Measurements from ENCODE around the gene CLIP2.

CLIP2 gene

DNA sequence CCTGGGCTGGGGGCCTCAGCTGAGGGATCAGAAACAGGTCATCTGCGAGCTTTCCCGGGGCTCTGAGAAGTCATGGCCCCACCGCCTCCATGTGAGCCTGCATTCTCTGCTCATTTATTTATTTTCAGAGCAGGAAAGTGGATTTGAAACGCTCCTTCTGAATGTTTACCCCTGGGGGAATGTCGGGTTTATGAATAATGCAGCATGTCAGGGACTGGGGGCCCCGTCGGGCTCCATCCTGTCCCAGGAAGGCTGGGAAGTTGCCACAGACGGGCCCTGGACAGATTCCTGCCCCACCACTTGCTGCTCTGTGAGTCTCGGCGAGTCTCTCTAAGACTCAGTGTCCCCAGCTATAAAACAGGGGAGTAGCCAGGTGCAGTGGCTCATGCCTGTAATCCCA, 152.6 kb downstream of the CLIP2 start:
- no peak for DNase-seq (ENCODE audit: extremely low read depth, insufficient read length)
- no peak for TF ChIP-seq CTCF (IDR thresholded peaks at IDR 0.05; ENCODE audit: insufficient read depth, low read length, poor library complexity, severe bottlenecking)
- no peak overlapping the region for H3K4me3 ChIP-seq (replicated peaks; ENCODE audit: low read depth, low read length)
- no peaks in the 10 kb centered on the region for H3K36me3 ChIP-seq (ENCODE audit: control insufficient read depth, insufficient read depth, low read length)
- H3K27me3 ChIP-seq (replicated peaks; ENCODE audit: control insufficient read depth, insufficient read depth, low read length) = no peaks in the 10 kb centered on the region

- Histone ChIP-seq H3K4me3 (replicated peaks; ENCODE audit: low read depth, low read length) (no peak overlapping the region), H3K27me3 (replicated peaks; ENCODE audit: control insufficient read depth, insufficient read depth, low read length) (no peaks in the 10 kb centered on the region), H3K36me3 (ENCODE audit: control insufficient read depth, insufficient read depth, low read length) (no peaks in the 10 kb centered on the region)
- no peak for TF ChIP-seq CTCF (IDR thresholded peaks at IDR 0.05; ENCODE audit: insufficient read depth, low read length, poor library complexity, severe bottlenecking)
- DNase-seq (ENCODE audit: extremely low read depth, insufficient read length) = no peak
Observed at GRCh38 chr7:74443543-74444247, 154.5 kb downstream of the CLIP2 start.

GRCh38 chr7:74449144-74449543, 159.9 kb downstream of the CLIP2 start:
- H3K36me3 ChIP-seq (ENCODE audit: control insufficient read depth, insufficient read depth, low read length) = no peaks in the 10 kb centered on the region
- no peaks in the 10 kb centered on the region; the same call in 1 of the 2 replicates for H3K27me3 ChIP-seq (replicated peaks; ENCODE audit: control insufficient read depth, insufficient read depth, low read length)
- no peak for TF ChIP-seq CTCF (IDR thresholded peaks at IDR 0.05; ENCODE audit: insufficient read depth, low read length, poor library complexity, severe bottlenecking)
- no peak overlapping the region for H3K4me3 ChIP-seq (replicated peaks; ENCODE audit: low read depth, low read length)
- no peak for DNase-seq (ENCODE audit: extremely low read depth, insufficient read length)

DNA sequence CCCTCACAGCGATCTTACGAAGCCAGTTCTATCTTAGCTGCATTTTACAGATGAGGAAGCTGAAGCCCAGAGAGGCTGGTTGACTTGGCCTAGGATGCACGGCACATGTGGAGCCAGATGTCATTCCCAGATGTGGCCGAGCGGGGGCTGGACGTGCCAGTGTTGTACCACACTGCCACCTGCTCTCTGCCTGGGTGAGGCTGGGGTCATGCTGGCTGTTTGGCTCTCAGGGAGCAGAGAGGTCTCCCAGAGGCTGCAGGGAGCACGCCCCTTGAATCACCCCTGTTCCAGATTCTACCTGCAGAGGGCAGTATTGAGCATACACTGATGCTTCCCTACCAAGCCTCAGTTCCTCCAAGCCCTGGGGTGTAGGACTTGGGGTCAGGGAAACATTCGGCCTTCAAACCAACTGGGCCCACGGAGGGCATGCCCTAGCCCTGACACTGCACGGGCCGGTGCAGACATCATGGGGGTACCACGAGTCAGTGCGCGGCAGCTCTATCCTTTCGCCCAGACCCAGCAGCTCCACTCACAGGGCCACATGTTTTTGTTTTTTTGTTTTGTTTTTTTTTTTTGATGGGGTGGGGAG, 160.7 kb downstream of the CLIP2 start:
- H3K27me3 ChIP-seq (replicated peaks; ENCODE audit: control insufficient read depth, insufficient read depth, low read length) = no peaks in the 10 kb centered on the region; the same call in 1 of the 2 replicates
- no peak overlapping the region for H3K4me3 ChIP-seq (replicated peaks; ENCODE audit: low read depth, low read length)
- peak; percentile 46 for DNase-seq (ENCODE audit: extremely low read depth, insufficient read length)
- TF ChIP-seq CTCF (IDR thresholded peaks at IDR 0.05; ENCODE audit: insufficient read depth, low read length, poor library complexity, severe bottlenecking) = peak; percentile 81
- H3K36me3 ChIP-seq (ENCODE audit: control insufficient read depth, insufficient read depth, low read length) = no peaks in the 10 kb centered on the region

DNA sequence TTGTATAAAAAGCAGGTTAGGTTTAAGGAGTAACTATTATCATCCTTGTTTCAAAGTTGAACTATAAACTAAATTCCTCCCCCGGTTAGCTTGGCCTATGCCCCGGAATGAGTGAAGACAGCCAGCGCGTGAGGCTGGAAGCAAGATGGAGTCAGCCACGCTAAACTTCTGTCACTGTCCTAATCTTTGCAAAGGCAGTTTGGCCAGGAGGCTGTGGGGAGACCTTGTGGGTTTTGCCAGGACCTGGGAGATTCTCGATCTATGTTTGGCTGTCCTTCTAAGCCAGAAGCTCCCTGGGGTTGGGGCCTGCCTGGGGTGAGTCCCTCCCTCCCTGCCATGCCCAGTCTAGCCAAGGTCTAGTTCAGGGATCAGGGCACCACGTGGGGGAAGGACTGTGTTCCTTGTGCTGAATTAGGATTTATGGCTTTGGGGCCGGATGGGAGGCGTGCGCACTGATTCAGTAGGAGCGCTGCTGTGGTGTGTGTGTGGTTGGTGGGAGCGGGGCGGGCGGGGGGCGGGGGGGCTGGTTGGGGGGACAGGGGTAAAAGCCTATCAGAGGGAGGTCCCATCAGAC, 163.6 kb downstream of the CLIP2 start:
- Histone ChIP-seq H3K27me3 (replicated peaks; ENCODE audit: control insufficient read depth, insufficient read depth, low read length) (no peaks in the 10 kb centered on the region; the same call in 1 of the 2 replicates), H3K36me3 (ENCODE audit: control insufficient read depth, insufficient read depth, low read length) (no peaks in the 10 kb centered on the region), H3K4me3 (replicated peaks; ENCODE audit: low read depth, low read length) (no peak overlapping the region; the same call in 1 of the 2 replicates)
- no peak for DNase-seq (ENCODE audit: extremely low read depth, insufficient read length)
- no peak for TF ChIP-seq CTCF (IDR thresholded peaks at IDR 0.05; ENCODE audit: insufficient read depth, low read length, poor library complexity, severe bottlenecking)

Measured in GM06990 (cell line).